HG03108 (cell line): Measurements from ENCODE around the gene CFAP119.

Experiments used
- ATAC-seq: cut with Tn5 transposase; IDR thresholded peaks from one replicate; pipeline ENCODE4 v1.9.1; 2021; ENCODE audit warnings: moderate library complexity; ENCODE audit not compliant: unreplicated experiment

The CFAP119 gene

GRCh38 chr16:30715750-30716445 is 46.0 kb downstream of the CFAP119 start:
- no peak for ATAC-seq

- ATAC-seq: no peak
Observed at GRCh38 chr16:30711712-30712111, 50.1 kb downstream of the CFAP119 start.

GRCh38 chr16:30710971-30711370 is 50.9 kb downstream of the CFAP119 start:
- no peak for ATAC-seq
